ENCODE data around the gene NPAS3.
A peak's percentile ranks its signal among the peaks of the same experiment; 100 is the strongest.

DNA sequence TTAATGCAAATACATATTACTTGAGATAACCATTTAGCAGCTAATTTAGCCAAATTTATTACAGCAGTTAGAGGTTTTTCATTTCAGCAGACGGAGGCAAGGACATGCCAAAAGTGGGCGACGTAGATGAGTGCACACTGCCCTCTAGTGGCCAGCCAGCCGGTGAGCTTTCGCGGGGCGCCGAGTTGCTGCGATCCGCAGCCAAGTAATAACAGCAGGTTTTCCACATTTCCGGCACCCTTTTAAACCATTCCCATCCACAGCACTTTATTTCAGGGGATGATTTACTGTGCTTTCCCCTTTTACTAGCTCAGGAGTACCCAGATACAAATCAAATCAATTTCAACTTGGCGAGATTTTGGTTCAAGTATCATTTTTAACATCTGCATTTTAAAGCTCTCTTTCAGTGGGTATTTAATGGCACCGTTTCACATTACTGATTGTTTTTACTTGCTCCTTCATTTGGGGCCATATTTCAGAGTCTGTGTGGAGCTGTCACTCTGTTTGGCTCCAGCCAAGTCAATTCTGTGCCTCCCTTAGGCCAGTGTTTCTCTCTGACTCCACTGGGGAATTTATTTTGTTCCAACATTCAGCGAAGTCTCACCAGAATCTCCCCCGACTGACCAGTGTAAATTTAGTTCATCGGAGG, 854.2 kb downstream of the NPAS3 start:
- no peak for TF ChIP-seq POLR2A (IDR thresholded peaks at IDR 0.05)
- TF ChIP-seq, protein P1, sequence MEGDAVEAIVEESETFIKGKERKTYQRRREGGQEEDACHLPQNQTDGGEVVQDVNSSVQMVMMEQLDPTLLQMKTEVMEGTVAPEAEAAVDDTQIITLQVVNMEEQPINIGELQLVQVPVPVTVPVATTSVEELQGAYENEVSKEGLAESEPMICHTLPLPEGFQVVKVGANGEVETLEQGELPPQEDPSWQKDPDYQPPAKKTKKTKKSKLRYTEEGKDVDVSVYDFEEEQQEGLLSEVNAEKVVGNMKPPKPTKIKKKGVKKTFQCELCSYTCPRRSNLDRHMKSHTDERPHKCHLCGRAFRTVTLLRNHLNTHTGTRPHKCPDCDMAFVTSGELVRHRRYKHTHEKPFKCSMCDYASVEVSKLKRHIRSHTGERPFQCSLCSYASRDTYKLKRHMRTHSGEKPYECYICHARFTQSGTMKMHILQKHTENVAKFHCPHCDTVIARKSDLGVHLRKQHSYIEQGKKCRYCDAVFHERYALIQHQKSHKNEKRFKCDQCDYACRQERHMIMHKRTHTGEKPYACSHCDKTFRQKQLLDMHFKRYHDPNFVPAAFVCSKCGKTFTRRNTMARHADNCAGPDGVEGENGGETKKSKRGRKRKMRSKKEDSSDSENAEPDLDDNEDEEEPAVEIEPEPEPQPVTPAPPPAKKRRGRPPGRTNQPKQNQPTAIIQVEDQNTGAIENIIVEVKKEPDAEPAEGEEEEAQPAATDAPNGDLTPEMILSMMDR (IDR thresholded peaks at IDR 0.05): peak; percentile 75 to 93 (median 84)
